HCT116 (cell line): Measurements from ENCODE around the gene IRF4.

Experiments
- CEBPB ChIP-seq: IDR thresholded peaks from 2 replicates; pipeline ENCODE4 v1.6.1; 2012; ENCODE audit warnings: low read depth
- CTCF ChIP-seq, 3 experiments: fragments of 200-600 bp in 1 of 3; sonication (generic) in 1 of 3; IDR thresholded peaks in 2 of 3; conservative IDR thresholded peaks in 1 of 3; 2 replicates each; pipeline ENCODE4 v1.5.1; 2012 to 2017; ENCODE audit warnings: low read depth in 2 of 3, low read length in 2 of 3, antibody characterized with exemption in 1 of 3, borderline replicate concordance in 1 of 3, control low read depth in 1 of 3, mild to moderate bottlenecking in 1 of 3, mixed read lengths in 1 of 3, mixed run types in 1 of 3, moderate library complexity in 1 of 3; ENCODE audit not compliant: insufficient read depth in 1 of 3
- EGR1 ChIP-seq: IDR thresholded peaks from 2 replicates; pipeline ENCODE4 v1.6.1; 2012; ENCODE audit warnings: low read depth
- ELF1 ChIP-seq: IDR thresholded peaks from 2 replicates; pipeline ENCODE4 v1.6.1; 2012; ENCODE audit warnings: low read depth, borderline replicate concordance
- EZH2 ChIP-seq: fragments of 200-600 bp; sonication (generic); IDR thresholded peaks from 2 replicates; pipeline ENCODE4 v1.6.1; 2017; ENCODE audit warnings: antibody characterized with exemption, mixed run types
- EZH2phosphoT487 ChIP-seq: fragments of 200-600 bp; IDR thresholded peaks from 2 replicates; pipeline ENCODE4 v1.6.1; 2018; ENCODE audit warnings: antibody characterized with exemption, borderline replicate concordance
- POLR2A ChIP-seq: IDR thresholded peaks from 2 replicates; pipeline ENCODE4 v1.7.0; 2011; ENCODE audit warnings: borderline replicate concordance; ENCODE audit not compliant: insufficient read depth, insufficient read length; ENCODE audit errors: extremely low read depth
- POLR2AphosphoS5 ChIP-seq: IDR thresholded peaks from 2 replicates; pipeline ENCODE4 v1.6.1; 2011; ENCODE audit warnings: mild to moderate bottlenecking, low read depth, low read length, moderate library complexity
- REST ChIP-seq: IDR thresholded peaks from 2 replicates; pipeline ENCODE4 v1.6.1; 2012; ENCODE audit warnings: low read depth
- SIN3A ChIP-seq: IDR thresholded peaks from 2 replicates; pipeline ENCODE4 v1.6.1; 2012; ENCODE audit warnings: low read depth
- SRF ChIP-seq: IDR thresholded peaks from 2 replicates; pipeline ENCODE4 v1.6.1; 2012; ENCODE audit warnings: low read depth
- YY1 ChIP-seq: IDR thresholded peaks from 2 replicates; pipeline ENCODE4 v1.6.1; 2011; ENCODE audit warnings: low read length, low read depth, moderate library complexity, mild to moderate bottlenecking; ENCODE audit not compliant: insufficient replicate concordance; ENCODE audit errors: extremely low read depth
- ZBTB33 ChIP-seq: IDR thresholded peaks from 2 replicates; pipeline ENCODE4 v1.6.1; 2011; ENCODE audit warnings: mild to moderate bottlenecking, low read length, moderate library complexity; ENCODE audit not compliant: insufficient replicate concordance; ENCODE audit errors: extremely low read depth
- ZNF274 ChIP-seq: fragments of 200-500 bp; sonication (Bioruptor generic); IDR thresholded peaks from 2 replicates; pipeline ENCODE4 v1.6.1; 2014; ENCODE audit warnings: mild to moderate bottlenecking, low read depth, low read length, inconsistent platforms

- TF ChIP-seq POLR2AphosphoS5 (no peak), EZH2 (no peak), CTCF (IDR thresholded peaks at IDR 0.05 in 2 of 3, conservative IDR thresholded peaks at IDR 0.05 in 1 of 3; ENCODE audit: borderline replicate concordance in 1 of 3, insufficient read depth in 1 of 3, low read depth in 2 of 3, low read length in 2 of 3) (no peak), ZNF274 (no peak), EGR1 (no peak), EZH2phosphoT487 (no peak), CEBPB (no peak), POLR2A (no peak), SRF (no peak), ZBTB33 (no peak), REST (no peak), SIN3A (no peak), YY1 (no peak), ELF1 (no peak)
These were observed 12.4 kb downstream of the IRF4 start for GRCh38 chr6:403659-404655.
